Kidney (tissue), 14 donors: ENCODE data around the gene MCMBP. TPM values are rescaled to one million over a fixed set of nuclear protein-coding genes. Genes with fewer than 3 reads are reported as not detected.

Source experiments
- DNase-seq, 5 donors: peaks; one replicate each; pipeline ENCODE4 v3.0.0-alpha.2; 2013 to 2020
- FAIRE-seq: peaks from 2 replicates; lab custom pipeline; 2012; peaks lifted over from hg19 to GRCh38; lab: Jason Lieb, UNC
- H3K27ac ChIP-seq, 2 donors: one replicate each; pipeline ENCODE4 v1.7.0; 2013; ENCODE audit warnings: low read depth in 2 of 2, low read length in 2 of 2, inconsistent platforms in 1 of 2
- H3K27me3 ChIP-seq: one replicate; pipeline ENCODE4 v1.7.1; 2013; ENCODE audit warnings: low read length, inconsistent platforms; ENCODE audit not compliant: control insufficient read depth, insufficient read depth
- H3K36me3 ChIP-seq, 3 donors: one replicate each; pipeline versions ENCODE4 v1.7.0 to v1.7.1; 2013; ENCODE audit warnings: low read length in 3 of 3, control low read depth in 1 of 3, inconsistent platforms in 1 of 3; ENCODE audit not compliant: insufficient read depth in 3 of 3, control insufficient read depth in 2 of 3
- H3K4me1 ChIP-seq, 3 donors: one replicate each; pipeline versions ENCODE4 v1.7.0 to v1.7.1; 2013; ENCODE audit warnings: low read length in 3 of 3, inconsistent platforms in 1 of 3, low read depth in 1 of 3; ENCODE audit not compliant: control insufficient read depth in 2 of 3, insufficient read depth in 2 of 3
- H3K4me3 ChIP-seq, 3 donors: one replicate each; pipeline versions ENCODE4 v1.7.0 to v1.8.1; 2013; ENCODE audit warnings: low read length in 3 of 3, control low read depth in 1 of 3, inconsistent platforms in 1 of 3
- H3K9ac ChIP-seq, 3 donors: one replicate each; pipeline versions ENCODE4 v1.7.0 to v1.7.1; 2013; ENCODE audit warnings: low read length in 3 of 3, control low read depth in 1 of 3, inconsistent platforms in 1 of 3
- H3K9me3 ChIP-seq, 3 donors: one replicate each; pipeline versions ENCODE4 v1.7.0 to v1.7.1; 2013; ENCODE audit warnings: low read length in 3 of 3, control low read depth in 1 of 3, inconsistent platforms in 1 of 3; ENCODE audit not compliant: control insufficient read depth in 2 of 3, insufficient read depth in 1 of 3
- CTCF ChIP-seq: IDR thresholded peaks from 3 replicates; pipeline ENCODE4 v1.5.1; 2012; ENCODE audit warnings: mild to moderate bottlenecking, moderate library complexity, borderline replicate concordance; ENCODE audit not compliant: insufficient read depth; ENCODE audit errors: extremely low read depth
- intact Hi-C: fragments of 100-400 bp; cut with DNase I; formaldehyde crosslinking; loops from one replicate; pipeline ENCODE4 v1.11.1; 2022
- polyA plus RNA-seq: library from polyadenylated mRNA; stranded (reverse); fragments of 350-450 nt; fragmentation: Illumina TruSeq; extraction: RNeasy Lipid Tissue Mini Kit (QIAGEN cat#74804); gene quantifications from one replicate; pipeline ENCODE4 v1.2.3, GENCODE V29; 2014; ENCODE audit warnings: low read depth, low replicate concordance; ENCODE audit not compliant: insufficient read depth
- total RNA-seq: library from RNA; stranded (reverse); fragmentation: NEBNext Ultra II Directional; extraction: Animal tissue kit (Norgen Biotek cat#: 25700); gene quantifications from one replicate; pipeline ENCODE4 v1.2.1, GENCODE V29; 2021
- donor health status: control.
- donor health status: control.
- donor health status: control.
- donor health status: control.
- donor health status: control.
- donor health status: DM: yes; HTN: yes; CAD: no.
- donor health status: Normal renal cell carcinoma (clear cell type).

The MCMBP gene
- total and polyA plus RNA-seq, 2 donors from 2014 or later: 21.3 to 45.3 TPM

- TF ChIP-seq CTCF: no peak
- Histone ChIP-seq H3K27ac (peak overlapping the region in 1 of 2 donors; percentile 69), H3K4me3 (no peak overlapping the region), H3K4me1 (peaks cover 0 to 25% (median 8%) of the 10 kb centered on the region in 3 donors), H3K9ac (no peak overlapping the region), H3K36me3 (peaks cover 2 to 11% (median 4%) of the 10 kb centered on the region in 3 donors), H3K9me3 (no peaks in the 10 kb centered on the region), H3K27me3 (no peaks in the 10 kb centered on the region)
- DNase-seq (peak in 1 of 5 donors; percentile 15), FAIRE-seq (no peak)
- intact Hi-C loops: no loop called here
Measured at GRCh38 chr10:119896061-119896655, 23.5 kb upstream of the MCMBP start.

- H3K9ac ChIP-seq: no peak overlapping the region
- intact Hi-C loops: no loop called here
Measured at GRCh38 chr10:119893845-119894427, 21.3 kb upstream of the MCMBP start.

GRCh38 chr10:119893074-119893473 is 20.4 kb upstream of the MCMBP start:
- Histone ChIP-seq H3K27me3 (no peaks in the 10 kb centered on the region), H3K36me3 (peaks cover 0 to 2% (median 0%) of the 10 kb centered on the region in 3 donors), H3K27ac (peak overlapping the region; percentile 66 to 88), H3K9ac (peak overlapping the region; percentile 52 to 97 (median 95)), H3K9me3 (no peaks in the 10 kb centered on the region), H3K4me3 (peak overlapping the region; percentile 97 to 100 (median 99)), H3K4me1 (peaks cover 0 to 25% (median 8%) of the 10 kb centered on the region in 3 donors)
- intact Hi-C loops: no loop called here
- no peak for TF ChIP-seq CTCF
- FAIRE-seq (no peak), DNase-seq (no peak)

More at GRCh38 chr10:119893845-119894427, 21.3 kb upstream of the MCMBP start:
- Histone ChIP-seq H3K9me3 (no peaks in the 10 kb centered on the region), H3K27me3 (no peaks in the 10 kb centered on the region), H3K4me3 (peak overlapping the region in 1 of 3 donors; percentile 21), H3K36me3 (peaks cover 2 to 6% (median 4%) of the 10 kb centered on the region in 3 donors), H3K27ac (no peak overlapping the region), H3K4me1 (peaks cover 0 to 25% (median 8%) of the 10 kb centered on the region in 3 donors)
- DNase-seq (no peak), FAIRE-seq (no peak)
- TF ChIP-seq CTCF: no peak
